HepG2 (cell line): Measurements from ENCODE around the gene IQCN. TPM values are rescaled to one million over a fixed set of nuclear protein-coding genes. Genes with fewer than 3 reads are reported as not detected.

Source experiments
- ARHGAP35 ChIP-seq: sonication (generic); formaldehyde crosslinking; IDR thresholded peaks from 2 replicates; pipeline ENCODE4 v1.9.0; 2022; ENCODE audit warnings: mild to moderate bottlenecking, inconsistent platforms, moderate library complexity, missing genetic modification reagents, borderline replicate concordance
- ARID2 ChIP-seq: sonication (generic); formaldehyde crosslinking; IDR thresholded peaks from 2 replicates; pipeline ENCODE4 v1.8.1; 2022; ENCODE audit warnings: mild to moderate bottlenecking, missing genetic modification reagents, borderline replicate concordance
- CCAR2 ChIP-seq: fragments of 200-400 bp; formaldehyde crosslinking; optimal IDR thresholded peaks from 2 replicates; pipeline ENCODE3; 2018; ENCODE audit warnings: low read depth, mild to moderate bottlenecking, low read length, moderate library complexity
- CENPT ChIP-seq: sonication (generic); formaldehyde crosslinking; IDR thresholded peaks from 2 replicates; pipeline ENCODE4 v1.8.0; 2022; ENCODE audit warnings: low read depth, mild to moderate bottlenecking, moderate library complexity, missing genetic modification reagents
- GABPB1 ChIP-seq: IDR thresholded peaks from 2 replicates; pipeline ENCODE4 v1.6.1; 2016; ENCODE audit warnings: mild to moderate bottlenecking, missing genetic modification reagents, moderate library complexity, missing compliant biosample characterization
- GATAD1 ChIP-seq: IDR thresholded peaks from 2 replicates; pipeline ENCODE4 v1.6.1; 2016; ENCODE audit warnings: missing genetic modification reagents, missing compliant biosample characterization
- HNF4A ChIP-seq: sonication (generic); formaldehyde crosslinking; IDR thresholded peaks from 2 replicates; pipeline ENCODE4 v1.4.0; 2020; ENCODE audit warnings: missing genetic modification reagents
- JARID2 ChIP-seq: sonication (generic); formaldehyde crosslinking; IDR thresholded peaks from 2 replicates; pipeline ENCODE4 v1.8.1; 2023; ENCODE audit warnings: missing genetic modification reagents, inconsistent platforms; ENCODE audit not compliant: insufficient replicate concordance
- KLF13 ChIP-seq: sonication (generic); formaldehyde crosslinking; IDR thresholded peaks from 2 replicates; pipeline ENCODE4 v1.4.0; 2020; ENCODE audit warnings: mild to moderate bottlenecking, missing genetic modification reagents
- MLX ChIP-seq: IDR thresholded peaks from 2 replicates; pipeline ENCODE4 v1.6.1; 2016
- NFYB ChIP-seq: sonication (generic); formaldehyde crosslinking; IDR thresholded peaks from 2 replicates; pipeline ENCODE4 v1.4.0; 2020; ENCODE audit warnings: missing genetic modification reagents
- PCBP2 ChIP-seq: fragments of 200-400 bp; formaldehyde crosslinking; optimal IDR thresholded peaks from 2 replicates; pipeline ENCODE3; 2018; ENCODE audit warnings: low read length, low read depth; ENCODE audit not compliant: poor library complexity, severe bottlenecking
- RBM39 ChIP-seq: fragments of 200-400 bp; formaldehyde crosslinking; IDR thresholded peaks from one replicate; pipeline ENCODE4 v1.6.1; 2018; ENCODE audit warnings: antibody characterized with exemption, mild to moderate bottlenecking, low read depth, low read length; ENCODE audit not compliant: poor library complexity, severe bottlenecking
- SALL1 ChIP-seq: sonication (generic); formaldehyde crosslinking; IDR thresholded peaks from 2 replicates; pipeline ENCODE4 v1.8.0; 2022; ENCODE audit warnings: mild to moderate bottlenecking, missing genetic modification reagents
- SOX5 ChIP-seq: IDR thresholded peaks from 2 replicates; pipeline ENCODE4 v1.6.1; 2016; ENCODE audit warnings: borderline replicate concordance
- SUZ12 ChIP-seq: fragments of 150-350 bp; IDR thresholded peaks from 2 replicates; pipeline ENCODE4 v1.6.1; 2014; ENCODE audit warnings: low read depth, low read length
- TAF1 ChIP-seq: sonication (generic); formaldehyde crosslinking; IDR thresholded peaks from 2 replicates; pipeline ENCODE4 v1.4.0; 2020; ENCODE audit warnings: missing genetic modification reagents
- TFAP4 ChIP-seq: sonication (generic); IDR thresholded peaks from 2 replicates; pipeline ENCODE4 v1.6.1; 2016; ENCODE audit warnings: low read depth, borderline replicate concordance
- TMF1 ChIP-seq: sonication (generic); formaldehyde crosslinking; IDR thresholded peaks from 2 replicates; pipeline ENCODE4 v1.8.1; 2022; ENCODE audit warnings: low read depth, missing genetic modification reagents
- ZNF253 ChIP-seq: sonication (generic); formaldehyde crosslinking; IDR thresholded peaks from 2 replicates; pipeline ENCODE4 v1.8.0; 2022; ENCODE audit warnings: mild to moderate bottlenecking, missing genetic modification reagents, borderline replicate concordance
- ZNF331 ChIP-seq: sonication (generic); formaldehyde crosslinking; IDR thresholded peaks from 2 replicates; pipeline ENCODE4 v1.4.0; 2020; ENCODE audit warnings: missing genetic modification reagents
- ZNF558 ChIP-seq: sonication (generic); formaldehyde crosslinking; IDR thresholded peaks from 2 replicates; pipeline ENCODE4 v1.9.0; 2022; ENCODE audit warnings: mild to moderate bottlenecking, missing genetic modification reagents, borderline replicate concordance
- ZNF883 ChIP-seq: sonication (generic); formaldehyde crosslinking; IDR thresholded peaks from 2 replicates; pipeline ENCODE4 v1.5.1; 2020; ENCODE audit warnings: mild to moderate bottlenecking, missing genetic modification reagents; ENCODE audit errors: not compliant biosample characterization
- ZZZ3 ChIP-seq: sonication (generic); formaldehyde crosslinking; IDR thresholded peaks from 2 replicates; pipeline ENCODE4 v1.4.0; 2020; ENCODE audit warnings: missing genetic modification reagents, mild to moderate bottlenecking, borderline replicate concordance
- polyA plus RNA-seq, 8 experiments: library from polyadenylated mRNA; depleted of rRNA in 3 of 8; stranded (reverse) in 7 of 8; unstranded in 1 of 8; fragments of >200 nt; fragmentation: Illumina TruSeq in 4 of 8; extraction: Trizol in 4 of 8; gene quantifications; 2 replicates each; pipeline versions ENCODE4 v1.2.1 to v1.2.3, GENCODE V29; 2011 to 2016; ENCODE audit warnings: low read depth in 4 of 8, missing spikeins in 1 of 8, mixed read lengths in 1 of 8; ENCODE audit not compliant: insufficient read depth in 1 of 8
- total RNA-seq, 5 experiments: library from RNA; depleted of rRNA; stranded (reverse); fragments of >200 nt; fragmentation: Illumina TruSeq; extraction: Trizol; gene quantifications; 2 replicates each; pipeline ENCODE4 v1.2.3, GENCODE V29; 2016; ENCODE audit warnings: low read depth in 1 of 5
- TF ChIP-seq, protein P1 (sequence below): sonication (generic); formaldehyde crosslinking; IDR thresholded peaks from 2 replicates; pipeline ENCODE4 v1.4.0; 2020; ENCODE audit warnings: missing genetic modification reagents, borderline replicate concordance

IQCN gene
- total and polyA plus RNA-seq, 2 of the 13 experiments (the other 11 are each of a cell fraction or from before 2014, with no cell fraction given), result 0.04 to 0.18 TPM

DNA sequence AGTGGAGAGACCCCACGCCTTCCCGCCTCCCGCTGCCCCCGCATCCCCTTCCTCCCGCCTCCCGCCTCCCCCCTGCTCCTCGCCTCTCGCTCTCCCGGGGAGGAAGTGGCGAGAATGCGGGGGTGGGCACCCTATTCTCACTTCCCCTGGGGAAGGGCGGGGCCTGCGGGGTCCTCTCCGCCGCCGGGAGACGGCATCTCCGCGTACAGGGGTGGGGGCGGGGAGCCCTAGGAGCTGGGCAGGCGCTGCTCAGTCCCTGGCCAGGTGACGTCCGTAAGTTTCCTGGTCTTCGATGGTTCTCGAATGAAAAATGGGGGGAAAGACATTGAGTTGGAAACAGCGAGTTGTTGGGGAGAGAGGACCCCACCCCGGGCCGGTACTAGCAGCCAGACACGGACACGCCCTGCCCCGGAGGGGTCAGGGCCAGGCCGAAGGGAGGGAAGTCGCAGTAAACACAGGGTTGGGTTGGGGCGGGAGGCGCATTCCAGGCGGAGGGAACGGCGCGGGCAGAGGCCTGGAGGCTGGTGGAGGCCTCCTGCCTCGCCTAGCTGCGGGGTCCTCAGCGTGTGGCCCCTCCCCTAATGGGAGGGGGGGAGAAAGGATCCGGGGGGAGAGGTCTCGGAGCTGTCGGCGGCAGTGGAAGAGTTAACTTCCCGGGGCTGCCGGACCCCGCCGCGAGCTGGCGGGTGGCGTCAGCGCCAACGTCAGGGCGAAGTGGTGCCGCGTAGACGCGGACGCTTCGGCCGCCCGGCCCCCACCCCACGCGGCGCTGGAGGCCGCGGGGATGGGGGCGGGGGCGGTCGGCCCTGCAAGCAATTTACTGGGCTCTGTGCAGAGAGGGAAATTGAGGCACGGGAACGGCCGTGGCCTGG is 17.6 kb upstream of the IQCN start (continued):
- TF ChIP-seq JARID2 (CRISPR knock-in tag) (no peak), SUZ12 (no peak), ZZZ3 (CRISPR knock-in tag) (0 out of 2 replicates have a peak, but pooled peaks have one; percentile 42), RBM39 (peak; percentile 68), ZNF558 (no peak), KLF13 (no peak), CCAR2 (no peak), GABPB1 (CRISPR knock-in tag) (peak; percentile 77; the same call in 1 of the 2 replicates), GATAD1 (CRISPR knock-in tag) (peak; percentile 67), CENPT (no peak), TFAP4 (no peak), ZNF253 (CRISPR knock-in tag) (0 out of 2 replicates have a peak, but pooled peaks have one; percentile 32), PCBP2 (no peak), ARID2 (CRISPR knock-in tag) (no peak), NFYB (CRISPR knock-in tag) (no peak), ARHGAP35 (no peak), ZNF331 (peak; percentile 41; the same call in 1 of the 2 replicates), TMF1 (CRISPR knock-in tag) (no peak), SALL1 (CRISPR knock-in tag) (peak; percentile 51), SOX5 (CRISPR knock-in tag) (no peak), HNF4A (CRISPR knock-in tag) (0 out of 2 replicates have a peak, but pooled peaks have one; percentile 22), ZNF883 (peak; percentile 76), TAF1 (CRISPR knock-in tag) (no peak; the same call in 1 of the 2 replicates), MLX (CRISPR knock-in tag) (no peak)
- TF ChIP-seq, protein P1, sequence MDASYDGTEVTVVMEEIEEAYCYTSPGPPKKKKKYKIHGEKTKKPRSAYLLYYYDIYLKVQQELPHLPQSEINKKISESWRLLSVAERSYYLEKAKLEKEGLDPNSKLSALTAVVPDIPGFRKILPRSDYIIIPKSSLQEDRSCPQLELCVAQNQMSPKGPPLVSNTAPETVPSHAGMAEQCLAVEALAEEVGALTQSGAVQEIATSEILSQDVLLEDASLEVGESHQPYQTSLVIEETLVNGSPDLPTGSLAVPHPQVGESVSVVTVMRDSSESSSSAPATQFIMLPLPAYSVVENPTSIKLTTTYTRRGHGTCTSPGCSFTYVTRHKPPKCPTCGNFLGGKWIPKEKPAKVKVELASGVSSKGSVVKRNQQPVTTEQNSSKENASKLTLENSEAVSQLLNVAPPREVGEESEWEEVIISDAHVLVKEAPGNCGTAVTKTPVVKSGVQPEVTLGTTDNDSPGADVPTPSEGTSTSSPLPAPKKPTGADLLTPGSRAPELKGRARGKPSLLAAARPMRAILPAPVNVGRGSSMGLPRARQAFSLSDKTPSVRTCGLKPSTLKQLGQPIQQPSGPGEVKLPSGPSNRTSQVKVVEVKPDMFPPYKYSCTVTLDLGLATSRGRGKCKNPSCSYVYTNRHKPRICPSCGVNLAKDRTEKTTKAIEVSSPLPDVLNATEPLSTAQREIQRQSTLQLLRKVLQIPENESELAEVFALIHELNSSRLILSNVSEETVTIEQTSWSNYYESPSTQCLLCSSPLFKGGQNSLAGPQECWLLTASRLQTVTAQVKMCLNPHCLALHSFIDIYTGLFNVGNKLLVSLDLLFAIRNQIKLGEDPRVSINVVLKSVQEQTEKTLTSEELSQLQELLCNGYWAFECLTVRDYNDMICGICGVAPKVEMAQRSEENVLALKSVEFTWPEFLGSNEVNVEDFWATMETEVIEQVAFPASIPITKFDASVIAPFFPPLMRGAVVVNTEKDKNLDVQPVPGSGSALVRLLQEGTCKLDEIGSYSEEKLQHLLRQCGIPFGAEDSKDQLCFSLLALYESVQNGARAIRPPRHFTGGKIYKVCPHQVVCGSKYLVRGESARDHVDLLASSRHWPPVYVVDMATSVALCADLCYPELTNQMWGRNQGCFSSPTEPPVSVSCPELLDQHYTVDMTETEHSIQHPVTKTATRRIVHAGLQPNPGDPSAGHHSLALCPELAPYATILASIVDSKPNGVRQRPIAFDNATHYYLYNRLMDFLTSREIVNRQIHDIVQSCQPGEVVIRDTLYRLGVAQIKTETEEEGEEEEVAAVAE (CRISPR knock-in tag), result peak; percentile 62; the same call in 1 of the 2 replicates
